Measurements from ENCODE around the gene DESI1. TPM values are rescaled to one million over a fixed set of nuclear protein-coding genes. Genes with fewer than 3 reads are reported as not detected.

The DESI1 gene
- total RNA-seq, 1 experiment from 2014 or later: 59.6 TPM

- POLR2A ChIA-PET: interaction anchor here (1.1 kb wide), 1 partner anchor 18 kb away, joined by 3 read pairs; no protein-coding TSS in a partner anchor
- TF ChIP-seq CTCF (IDR thresholded peaks at IDR 0.05; ENCODE audit: unreplicated experiment): no peak
- Mint-ChIP-seq H3K4me1 (ENCODE audit: insufficient read depth, unreplicated experiment) (peaks cover 9% of the 10 kb centered on the region), H3K4me3 (ENCODE audit: unreplicated experiment) (no peak overlapping the region), H3K27me3 (ENCODE audit: insufficient read depth, unreplicated experiment) (no peaks in the 10 kb centered on the region), H3K36me3 (ENCODE audit: insufficient read depth, unreplicated experiment) (peaks cover 96% of the 10 kb centered on the region), H3K27ac (ENCODE audit: low read depth, unreplicated experiment) (no peak overlapping the region), H3K9me3 (ENCODE audit: unreplicated experiment) (no peaks in the 10 kb centered on the region)
- intact Hi-C loops (cut with micrococcal nuclease): no loop called here
- DNase-seq (ENCODE audit: unreplicated experiment): no peak
- CTCF ChIA-PET: no interaction called here
- no TSS peak for BruUV-seq (replicated peaks)
Measured at GRCh38 chr22:41625577-41625976, 4.7 kb upstream of the DESI1 start.

GRCh38 chr22:41621911-41622179 lies 1.0 kb upstream of the DESI1 start:
- no peaks in the 10 kb centered on the region for H3K27me3 Mint-ChIP-seq (ENCODE audit: insufficient read depth, unreplicated experiment)
- CTCF ChIA-PET: interaction anchor here (0.6 to 0.7 kb wide), 3 partner anchors 42 to 349 kb away, joined by 3 read pairs; no protein-coding TSS in a partner anchor
- POLR2A ChIA-PET: interaction anchor here (0.6 to 4.7 kb wide), 29 partner anchors 9 to 1294 kb away, joined by 3 to 60 read pairs (median 4); partner anchors contain the start of genes PHF5A, PMM1, POLR3H and SNU13
- peaks cover 25% of the 10 kb centered on the region for H3K4me1 Mint-ChIP-seq (ENCODE audit: insufficient read depth, unreplicated experiment)
- intact Hi-C loops (cut with micrococcal nuclease): no loop called here
- H3K36me3 Mint-ChIP-seq (ENCODE audit: insufficient read depth, unreplicated experiment): peaks cover 65% of the 10 kb centered on the region
- peak overlapping the region; percentile 95 for H3K27ac Mint-ChIP-seq (ENCODE audit: low read depth, unreplicated experiment)
- BruUV-seq (replicated peaks): no TSS peak
- no peak for DNase-seq (ENCODE audit: unreplicated experiment)
- no peaks in the 10 kb centered on the region for H3K9me3 Mint-ChIP-seq (ENCODE audit: unreplicated experiment)
- TF ChIP-seq CTCF (IDR thresholded peaks at IDR 0.05; ENCODE audit: unreplicated experiment): no peak
- peak overlapping the region; percentile 93 for H3K4me3 Mint-ChIP-seq (ENCODE audit: unreplicated experiment)

- Mint-ChIP-seq H3K27ac (ENCODE audit: low read depth, unreplicated experiment) (peak within 1 kb of the TSS; percentile 95), H3K36me3 (ENCODE audit: insufficient read depth, unreplicated experiment) (peaks cover 60% of the 10 kb centered on the region), H3K4me1 (ENCODE audit: insufficient read depth, unreplicated experiment) (peaks cover 29% of the 10 kb centered on the region), H3K27me3 (ENCODE audit: insufficient read depth, unreplicated experiment) (no peaks in the 10 kb centered on the region), H3K9me3 (ENCODE audit: unreplicated experiment) (no peaks in the 10 kb centered on the region), H3K4me3 (ENCODE audit: unreplicated experiment) (peak within 1 kb of the TSS; percentile 93)
- BruUV-seq (replicated peaks): no TSS peak
- peak; percentile 100 for DNase-seq (ENCODE audit: unreplicated experiment)
- intact Hi-C loops (cut with micrococcal nuclease): no loop called here
- ChIA-PET CTCF (interaction anchor here (0.6 to 0.7 kb wide), 3 partner anchors 41 to 348 kb away, joined by 3 read pairs; no protein-coding TSS in a partner anchor), POLR2A (interaction anchor here (0.5 to 4.7 kb wide), 39 partner anchors 8 to 1294 kb away, joined by 3 to 60 read pairs (median 4); partner anchors contain the start of genes PHF5A, PMM1, POLR3H and SNU13)
- no peak for TF ChIP-seq CTCF (IDR thresholded peaks at IDR 0.05; ENCODE audit: unreplicated experiment)
Measured at GRCh38 chr22:41621099-41621910, 462 bp upstream of the DESI1 start, which contains the start of gene XRCC6. XRCC6 (plus strand) TSS chr22:41621295; CDS start chr22:41622005, 710 bp downstream.

- Mint-ChIP-seq H3K36me3 (ENCODE audit: insufficient read depth, unreplicated experiment) (peaks cover 47% of the 10 kb centered on the region), H3K27ac (ENCODE audit: low read depth, unreplicated experiment) (peak overlapping the region; percentile 95), H3K9me3 (ENCODE audit: unreplicated experiment) (no peaks in the 10 kb centered on the region), H3K4me3 (ENCODE audit: unreplicated experiment) (peak overlapping the region; percentile 93), H3K4me1 (ENCODE audit: insufficient read depth, unreplicated experiment) (peaks cover 29% of the 10 kb centered on the region), H3K27me3 (ENCODE audit: insufficient read depth, unreplicated experiment) (no peaks in the 10 kb centered on the region)
- intact Hi-C loops (cut with micrococcal nuclease): no loop called here
- ChIA-PET CTCF (interaction anchor here (0.6 to 2.5 kb wide), 5 partner anchors 16 to 76 kb away, joined by 3 to 18 read pairs (median 4); partner anchors contain the start of gene POLR3H), POLR2A (interaction anchor here (0.6 to 4.7 kb wide), 21 partner anchors 10 to 968 kb away, joined by 3 to 60 read pairs (median 5); partner anchors contain the start of genes PMM1, POLR3H, TEF and TOB2)
- TF ChIP-seq CTCF (IDR thresholded peaks at IDR 0.05; ENCODE audit: unreplicated experiment): no peak
- BruUV-seq (replicated peaks): no TSS peak
- DNase-seq (ENCODE audit: unreplicated experiment): peak; percentile 33
Measured at GRCh38 chr22:41619979-41620588, 759 bp downstream of the DESI1 start.
